GM12873 (cell line): Measurements from ENCODE around the gene PARD6A.

ENCODE experiments used
- CTCF ChIP-seq: IDR thresholded peaks from 2 replicates; pipeline ENCODE4 v1.5.1; 2012; ENCODE audit warnings: low read depth, mild to moderate bottlenecking, moderate library complexity, low read length, control low read depth; ENCODE audit not compliant: insufficient read depth; ENCODE audit errors: missing control alignments

The PARD6A gene

GRCh38 chr16:67709050-67709449 lies 48.3 kb downstream of the PARD6A start:
- no peak for TF ChIP-seq CTCF

- no peak for TF ChIP-seq CTCF
Measured at GRCh38 chr16:67710607-67711006, 49.8 kb downstream of the PARD6A start.
